ENCODE measurements around the gene NALCN.

DNA sequence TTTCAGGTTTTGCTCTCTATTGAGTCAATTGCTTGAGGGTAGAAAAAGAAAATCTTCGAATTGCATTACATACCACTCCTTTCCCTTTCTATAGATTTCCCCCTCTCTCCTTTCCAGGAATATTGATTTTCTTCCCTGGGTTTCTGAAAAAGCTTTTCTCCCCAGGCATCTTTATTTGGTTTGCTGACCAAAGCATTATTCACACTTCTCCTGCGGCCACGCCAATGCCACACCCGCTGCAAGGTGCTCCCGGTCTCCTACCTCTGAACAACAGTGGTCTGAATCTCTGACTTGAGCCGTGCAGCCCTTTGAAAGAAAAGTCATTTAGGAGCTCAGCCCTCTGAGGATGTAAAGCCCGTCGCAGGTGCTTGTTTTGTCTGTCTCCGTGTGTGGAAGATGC is 390.8 kb downstream of the NALCN start:
- TF ChIP-seq, protein P1, sequence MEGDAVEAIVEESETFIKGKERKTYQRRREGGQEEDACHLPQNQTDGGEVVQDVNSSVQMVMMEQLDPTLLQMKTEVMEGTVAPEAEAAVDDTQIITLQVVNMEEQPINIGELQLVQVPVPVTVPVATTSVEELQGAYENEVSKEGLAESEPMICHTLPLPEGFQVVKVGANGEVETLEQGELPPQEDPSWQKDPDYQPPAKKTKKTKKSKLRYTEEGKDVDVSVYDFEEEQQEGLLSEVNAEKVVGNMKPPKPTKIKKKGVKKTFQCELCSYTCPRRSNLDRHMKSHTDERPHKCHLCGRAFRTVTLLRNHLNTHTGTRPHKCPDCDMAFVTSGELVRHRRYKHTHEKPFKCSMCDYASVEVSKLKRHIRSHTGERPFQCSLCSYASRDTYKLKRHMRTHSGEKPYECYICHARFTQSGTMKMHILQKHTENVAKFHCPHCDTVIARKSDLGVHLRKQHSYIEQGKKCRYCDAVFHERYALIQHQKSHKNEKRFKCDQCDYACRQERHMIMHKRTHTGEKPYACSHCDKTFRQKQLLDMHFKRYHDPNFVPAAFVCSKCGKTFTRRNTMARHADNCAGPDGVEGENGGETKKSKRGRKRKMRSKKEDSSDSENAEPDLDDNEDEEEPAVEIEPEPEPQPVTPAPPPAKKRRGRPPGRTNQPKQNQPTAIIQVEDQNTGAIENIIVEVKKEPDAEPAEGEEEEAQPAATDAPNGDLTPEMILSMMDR (IDR thresholded peaks at IDR 0.05) = no peak
- no peak for TF ChIP-seq POLR2A (IDR thresholded peaks at IDR 0.05)
- no peak for TF ChIP-seq POLR2AphosphoS5 (IDR thresholded peaks at IDR 0.05)

Measured in gastroesophageal sphincter (tissue), 3 donors.